Measurements from ENCODE around the gene IREB2. TPM values are rescaled to one million over a fixed set of nuclear protein-coding genes. Genes with fewer than 3 reads are reported as not detected.

The IREB2 gene
- total RNA-seq, 4 donors from 2014 or later = 17.5 to 23.7 (median 19.4) TPM

- DNase-seq (ENCODE audit: extremely low spot score) = no peak
- TF ChIP-seq POLR2A (IDR thresholded peaks at IDR 0.05; ENCODE audit: low read depth) (no peak), EP300 (IDR thresholded peaks at IDR 0.05) (no peak), CTCF (IDR thresholded peaks at IDR 0.05) (no peak), POLR2AphosphoS5 (IDR thresholded peaks at IDR 0.05) (no peak)
- H3K27me3 ChIP-seq = no peaks in the 10 kb centered on the region
- peaks cover 29 to 65% (median 62%) of the 10 kb centered on the region in 4 donors for H3K4me1 ChIP-seq
- intact Hi-C loops (cut with DNase I) = no loop called here
- no peak overlapping the region for H3K4me3 ChIP-seq
- H3K27ac ChIP-seq (replicated peaks in 1 of 4) = no peak overlapping the region
- 80% methylated on average over 5 of the region's 5 CpGs for WGBS
- no peaks in the 10 kb centered on the region for H3K36me3 ChIP-seq
- no peaks in the 10 kb centered on the region for H3K9me3 ChIP-seq
Observed at GRCh38 chr15:78454992-78455391, 17.0 kb downstream of the IREB2 start.

- WGBS = 54% methylated on average over 3 of the region's 3 CpGs
- H3K4me3 ChIP-seq = no peak overlapping the region
- H3K4me1 ChIP-seq = peaks cover 24 to 61% (median 57%) of the 10 kb centered on the region in 4 donors
- no peaks in the 10 kb centered on the region for H3K9me3 ChIP-seq
- no peak for TF ChIP-seq EP300 (IDR thresholded peaks at IDR 0.05)
- TF ChIP-seq POLR2A (IDR thresholded peaks at IDR 0.05; ENCODE audit: low read depth) = no peak
- TF ChIP-seq CTCF (IDR thresholded peaks at IDR 0.05) = no peak
- TF ChIP-seq POLR2AphosphoS5 (IDR thresholded peaks at IDR 0.05) = no peak
- DNase-seq (ENCODE audit: extremely low spot score) = no peak
- no peaks in the 10 kb centered on the region for H3K36me3 ChIP-seq
- intact Hi-C loops (cut with DNase I) = no loop called here
- no peaks in the 10 kb centered on the region for H3K27me3 ChIP-seq
- no peak overlapping the region for H3K27ac ChIP-seq (replicated peaks in 1 of 4)
Observed at GRCh38 chr15:78455749-78456148, 17.7 kb downstream of the IREB2 start.

- intact Hi-C loops (cut with DNase I) = no loop called here
- Histone ChIP-seq H3K4me1 (peaks cover 27 to 67% (median 64%) of the 10 kb centered on the region in 4 donors), H3K9me3 (no peaks in the 10 kb centered on the region), H3K27me3 (no peaks in the 10 kb centered on the region), H3K4me3 (no peak overlapping the region), H3K36me3 (no peaks in the 10 kb centered on the region), H3K27ac (replicated peaks in 1 of 4) (no peak overlapping the region)
- TF ChIP-seq CTCF (IDR thresholded peaks at IDR 0.05) = no peak
- DNase-seq (ENCODE audit: extremely low spot score) = no peak
- 94% methylated on average over 7 of the region's 7 CpGs for WGBS
Observed at GRCh38 chr15:78456426-78456825, 18.4 kb downstream of the IREB2 start.

- WGBS = 0% methylated on average over 1 of the region's 1 CpG
- Histone ChIP-seq H3K27ac (replicated peaks in 1 of 4) (no peak overlapping the region), H3K9me3 (no peaks in the 10 kb centered on the region), H3K4me3 (no peak overlapping the region), H3K4me1 (peaks cover 29 to 70% (median 68%) of the 10 kb centered on the region in 4 donors), H3K36me3 (no peaks in the 10 kb centered on the region), H3K27me3 (no peaks in the 10 kb centered on the region)
- intact Hi-C loops (cut with DNase I) = no loop called here
- DNase-seq (ENCODE audit: extremely low spot score) = no peak
- no peak for TF ChIP-seq POLR2A (IDR thresholded peaks at IDR 0.05; ENCODE audit: low read depth)
- TF ChIP-seq EP300 (IDR thresholded peaks at IDR 0.05) = no peak
- TF ChIP-seq CTCF (IDR thresholded peaks at IDR 0.05) = no peak
- no peak for TF ChIP-seq POLR2AphosphoS5 (IDR thresholded peaks at IDR 0.05)
Observed at GRCh38 chr15:78457101-78457500, 19.1 kb downstream of the IREB2 start.

- Histone ChIP-seq H3K9me3 (no peaks in the 10 kb centered on the region), H3K36me3 (peaks cover 0 to 30% (median 23%) of the 10 kb centered on the region in 4 donors), H3K27me3 (no peaks in the 10 kb centered on the region), H3K4me3 (no peak overlapping the region), H3K4me1 (peaks cover 16 to 44% (median 42%) of the 10 kb centered on the region in 4 donors), H3K27ac (replicated peaks in 1 of 4) (no peak overlapping the region)
- DNase-seq (ENCODE audit: extremely low spot score) = no peak
- WGBS = 83% methylated on average over 4 of the region's 4 CpGs
- TF ChIP-seq POLR2A (IDR thresholded peaks at IDR 0.05; ENCODE audit: low read depth) (no peak), EP300 (IDR thresholded peaks at IDR 0.05) (no peak), POLR2AphosphoS5 (IDR thresholded peaks at IDR 0.05) (no peak), CTCF (IDR thresholded peaks at IDR 0.05) (no peak)
- intact Hi-C loops (cut with DNase I) = no loop called here
Observed at GRCh38 chr15:78460737-78461136, 22.7 kb downstream of the IREB2 start.

Measured in esophagus muscularis mucosa (tissue), 4 donors.